D721Med (cell line): ENCODE data around the gene COG5.
"Not testable (repeated sequence)": the region's sequence is repeated elsewhere in the genome, so short reads cannot be mapped to it uniquely, and the experiment has no call there.

Source experiments
- DNase-seq: peaks from one replicate; pipeline ENCODE4 v3.0.0; 2011; ENCODE audit warnings: low spot score; ENCODE audit not compliant: insufficient read length
- FAIRE-seq: peaks from 2 replicates; lab custom pipeline; 2011; peaks lifted over from hg19 to GRCh38; lab: Jason Lieb, UNC
- TF ChIP-seq, protein P1 (sequence below): IDR thresholded peaks from 2 replicates; pipeline ENCODE4 v1.5.1; 2012; ENCODE audit warnings: mild to moderate bottlenecking, control low read depth; ENCODE audit not compliant: insufficient read depth; ENCODE audit errors: missing control alignments

The COG5 gene

DNA sequence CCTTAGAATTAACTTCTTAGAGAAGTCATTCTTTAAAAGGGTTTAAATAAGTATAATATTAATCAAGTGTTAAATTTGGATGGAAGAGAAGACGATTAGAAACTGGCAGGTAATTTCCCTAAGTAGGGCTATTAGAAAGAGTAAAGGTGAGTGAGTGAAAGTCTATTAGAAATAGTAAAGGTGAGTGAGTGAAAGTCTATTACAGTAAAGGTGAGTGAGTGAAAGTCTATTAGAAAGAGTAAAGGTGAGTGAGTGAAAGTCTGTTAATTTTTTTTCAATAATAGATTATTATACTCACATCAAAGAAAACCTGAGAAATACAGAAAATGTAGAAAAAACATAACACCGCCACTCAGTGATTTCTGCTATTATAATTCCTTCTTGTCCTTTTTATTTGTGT is 405.7 kb downstream of the COG5 start:
- no peak for FAIRE-seq
- DNase-seq, result no peak
- TF ChIP-seq, protein P1, sequence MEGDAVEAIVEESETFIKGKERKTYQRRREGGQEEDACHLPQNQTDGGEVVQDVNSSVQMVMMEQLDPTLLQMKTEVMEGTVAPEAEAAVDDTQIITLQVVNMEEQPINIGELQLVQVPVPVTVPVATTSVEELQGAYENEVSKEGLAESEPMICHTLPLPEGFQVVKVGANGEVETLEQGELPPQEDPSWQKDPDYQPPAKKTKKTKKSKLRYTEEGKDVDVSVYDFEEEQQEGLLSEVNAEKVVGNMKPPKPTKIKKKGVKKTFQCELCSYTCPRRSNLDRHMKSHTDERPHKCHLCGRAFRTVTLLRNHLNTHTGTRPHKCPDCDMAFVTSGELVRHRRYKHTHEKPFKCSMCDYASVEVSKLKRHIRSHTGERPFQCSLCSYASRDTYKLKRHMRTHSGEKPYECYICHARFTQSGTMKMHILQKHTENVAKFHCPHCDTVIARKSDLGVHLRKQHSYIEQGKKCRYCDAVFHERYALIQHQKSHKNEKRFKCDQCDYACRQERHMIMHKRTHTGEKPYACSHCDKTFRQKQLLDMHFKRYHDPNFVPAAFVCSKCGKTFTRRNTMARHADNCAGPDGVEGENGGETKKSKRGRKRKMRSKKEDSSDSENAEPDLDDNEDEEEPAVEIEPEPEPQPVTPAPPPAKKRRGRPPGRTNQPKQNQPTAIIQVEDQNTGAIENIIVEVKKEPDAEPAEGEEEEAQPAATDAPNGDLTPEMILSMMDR, result no peak

DNA sequence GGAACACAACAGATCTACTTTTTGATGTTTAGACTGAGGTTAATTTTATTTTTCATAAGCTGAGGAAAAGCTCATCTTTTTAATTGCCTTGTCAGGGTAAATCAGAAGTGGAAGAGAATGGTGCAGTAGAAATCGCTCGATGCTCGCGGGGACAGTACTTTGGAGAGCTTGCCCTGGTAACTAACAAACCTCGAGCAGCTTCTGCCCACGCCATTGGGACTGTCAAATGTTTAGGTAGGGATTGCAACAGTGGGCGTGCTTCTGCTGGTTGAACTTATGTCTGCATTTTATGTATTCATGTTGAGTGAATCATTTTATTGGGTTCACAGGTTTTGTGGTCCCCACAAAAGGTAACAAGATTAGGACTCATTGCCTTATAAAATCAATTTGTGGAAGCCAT is 406.6 kb downstream of the COG5 start:
- FAIRE-seq, result no peak

DNA sequence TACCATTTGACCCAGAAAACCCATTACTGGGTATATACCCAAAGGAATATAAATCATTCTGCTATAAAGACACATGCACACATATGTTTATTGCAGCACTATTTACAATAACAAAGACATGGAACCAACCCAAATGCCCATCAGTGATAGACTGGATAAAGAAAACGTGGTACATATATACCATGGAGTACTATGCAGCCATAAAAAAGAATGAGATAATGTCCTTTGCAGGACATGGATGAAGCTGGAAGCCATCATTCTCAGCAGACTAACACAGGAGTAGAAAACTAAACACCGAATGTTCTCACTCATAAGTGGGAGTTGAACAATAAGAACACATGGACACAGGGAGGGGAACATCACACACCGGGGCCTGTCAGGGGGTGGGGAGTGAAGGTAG is 408.0 kb downstream of the COG5 start:
- FAIRE-seq, DNase-seq: not testable (repeated sequence)

More for the DNA sequence above, 406.6 kb downstream of the COG5 start:
- TF ChIP-seq, protein P1, result no peak
- DNase-seq, result no peak

DNA sequence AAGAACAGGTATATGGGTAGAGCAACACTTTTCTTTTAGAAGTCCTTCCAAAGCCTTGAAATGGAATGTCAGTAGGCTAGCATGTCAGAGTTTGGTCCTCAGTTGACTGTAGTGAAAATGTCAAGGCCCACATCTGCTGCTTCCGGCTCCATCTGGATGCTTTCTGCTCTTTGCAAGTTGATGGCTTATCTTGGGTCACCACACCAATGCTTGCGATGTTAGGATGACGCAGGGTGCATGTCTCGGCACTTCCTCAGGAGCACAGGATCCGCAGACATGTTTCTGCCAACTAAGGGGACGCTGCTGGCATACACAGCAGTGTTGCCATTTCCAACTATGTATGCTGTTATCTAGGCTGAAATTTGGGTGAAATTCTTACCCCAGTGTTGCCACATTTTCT is 408.9 kb downstream of the COG5 start:
- no peak for DNase-seq
- TF ChIP-seq, protein P1, result no peak
- no peak for FAIRE-seq

DNA sequence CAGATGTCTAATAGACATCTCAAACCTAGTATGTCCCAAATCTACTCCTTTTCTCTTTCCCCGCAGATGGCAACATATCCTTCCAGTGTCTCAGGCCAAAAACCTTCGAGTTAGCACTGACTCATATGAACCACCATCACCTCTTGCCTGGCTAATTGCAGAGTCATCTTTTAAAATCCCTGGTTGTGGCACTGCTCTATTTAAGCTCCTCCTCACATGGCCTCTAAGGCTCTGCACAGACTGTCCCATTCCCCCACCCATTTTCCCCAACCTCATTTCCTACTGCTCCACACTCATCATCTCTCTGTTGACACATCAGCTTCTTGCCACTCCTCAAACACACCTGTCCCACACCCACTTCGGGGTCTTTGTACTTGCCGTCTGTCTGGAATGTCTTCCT is 411.7 kb downstream of the COG5 start:
- FAIRE-seq (no peak), DNase-seq (no peak)
- TF ChIP-seq, protein P1, result no peak
